ENCODE results near the gene TXNRD2.
A peak's percentile ranks its signal among the peaks of the same experiment; 100 is the strongest.
"Not testable (repeated sequence)": the region's sequence is repeated elsewhere in the genome, so short reads cannot be mapped to it uniquely, and the experiment has no call there.

The TXNRD2 gene

DNA sequence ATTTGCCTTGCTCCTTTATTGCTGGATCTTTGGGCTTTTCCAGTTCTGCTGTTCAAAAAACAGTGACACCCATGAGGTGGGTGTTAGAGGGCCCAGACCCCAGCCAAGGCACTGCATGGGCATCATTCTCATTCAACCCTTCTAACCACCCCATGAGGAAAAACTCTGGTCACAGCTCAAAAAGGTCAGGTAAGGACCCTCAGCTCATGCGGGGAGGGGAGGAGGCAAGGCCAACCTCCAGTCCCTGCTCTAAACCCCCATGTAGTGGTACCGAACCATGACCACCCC, 94.3 kb downstream of the TXNRD2 start:
- peak in 1 of 42 donors; percentile 1 for DNase-seq
- intact Hi-C loops (cut with DNase I), result no loop called here

DNA sequence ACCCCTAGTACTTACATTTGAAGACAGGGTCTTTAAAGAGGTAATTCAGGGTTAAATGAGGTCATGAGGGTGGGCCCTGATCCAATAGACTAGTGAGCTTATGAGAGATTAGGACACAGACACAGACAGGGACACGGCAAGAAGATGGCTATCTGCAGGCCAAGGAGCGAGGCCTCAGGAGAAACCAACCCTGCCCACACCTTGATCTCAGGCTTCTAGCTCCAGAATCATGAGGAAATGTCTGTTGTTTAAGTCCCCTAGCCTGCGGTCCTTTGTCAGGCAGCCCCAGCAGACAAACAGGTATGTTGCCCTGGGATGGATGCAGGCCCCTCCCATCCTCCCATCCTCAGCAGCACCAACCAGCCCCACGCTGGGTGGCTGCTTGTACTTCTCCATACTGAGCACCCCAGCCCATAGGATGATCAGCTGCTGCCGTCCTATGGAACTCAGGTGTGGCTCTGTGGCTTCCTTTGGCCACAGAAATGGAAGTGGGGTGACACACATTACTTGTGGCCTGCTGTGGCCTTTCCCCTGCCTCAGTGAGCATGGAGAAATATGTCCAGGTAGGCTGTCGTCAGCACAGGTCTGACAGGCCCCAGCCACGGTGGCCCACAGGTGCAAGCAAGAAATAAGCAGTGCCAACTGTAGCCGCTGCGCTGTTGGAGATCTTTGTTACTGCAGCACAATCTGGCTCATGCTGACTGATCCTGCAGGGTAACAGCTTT, 94.8 kb downstream of the TXNRD2 start:
- intact Hi-C loops (cut with DNase I), result no loop called here
- DNase-seq, result peak in 3 of 42 donors; percentile 2 to 25 (median 24)

- DNase-seq, result peak in 2 of 42 donors; percentile 19 to 30
- intact Hi-C loops (cut with DNase I), result no loop called here
Measured at GRCh38 chr22:19845054-19845722, 96.4 kb downstream of the TXNRD2 start.

- intact Hi-C loops (cut with DNase I), result no loop called here
Measured at GRCh38 chr22:19844377-19845053, 97.1 kb downstream of the TXNRD2 start.

GRCh38 chr22:19843857-19844376, 97.7 kb downstream of the TXNRD2 start:
- intact Hi-C loops (cut with DNase I), result no loop called here
- peak in 1 of 42 donors; percentile 24 for DNase-seq

More at GRCh38 chr22:19844377-19845053, 97.1 kb downstream of the TXNRD2 start:
- DNase-seq, result peak in 32 of 42 donors; percentile 15 to 71 (median 50)

DNA sequence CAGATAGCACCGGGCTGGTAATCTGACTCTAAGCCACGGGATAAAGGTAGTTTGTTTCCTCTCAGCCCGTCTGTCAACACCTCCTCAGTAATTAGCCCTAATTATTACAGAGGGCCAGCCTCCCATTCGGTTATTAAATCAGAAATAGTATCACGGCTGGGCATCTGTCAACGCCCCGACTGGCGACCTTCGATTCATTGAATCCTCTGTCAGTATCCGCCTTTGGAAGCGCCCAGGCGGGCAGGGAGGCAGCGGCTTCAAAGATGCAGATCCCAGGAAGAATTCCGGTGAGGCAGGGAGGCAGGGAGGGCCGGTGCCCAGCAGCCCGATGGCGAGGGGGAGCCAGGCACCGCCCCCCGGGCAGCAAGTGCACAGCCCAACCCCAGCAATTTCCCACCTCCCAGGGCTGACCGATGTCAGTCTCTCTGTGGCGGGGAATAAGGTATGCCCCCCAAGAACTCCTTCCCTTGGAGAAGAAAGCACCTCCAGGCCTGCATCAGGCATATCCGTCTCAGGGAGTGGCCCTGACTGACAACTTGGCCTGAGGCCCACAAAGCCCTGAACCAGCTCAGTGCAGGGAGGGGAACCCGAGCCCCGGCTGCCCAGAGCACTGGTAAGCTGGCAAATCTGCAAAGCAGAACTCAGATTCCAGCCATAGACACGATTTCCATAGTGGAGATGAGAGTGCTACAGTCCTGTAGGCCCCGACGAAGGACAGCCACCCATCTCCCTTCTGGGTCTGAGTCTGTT, 98.3 kb downstream of the TXNRD2 start:
- intact Hi-C loops (cut with DNase I), result no loop called here
- DNase-seq, result peak in 6 of 42 donors; percentile 5 to 39 (median 22)

DNA sequence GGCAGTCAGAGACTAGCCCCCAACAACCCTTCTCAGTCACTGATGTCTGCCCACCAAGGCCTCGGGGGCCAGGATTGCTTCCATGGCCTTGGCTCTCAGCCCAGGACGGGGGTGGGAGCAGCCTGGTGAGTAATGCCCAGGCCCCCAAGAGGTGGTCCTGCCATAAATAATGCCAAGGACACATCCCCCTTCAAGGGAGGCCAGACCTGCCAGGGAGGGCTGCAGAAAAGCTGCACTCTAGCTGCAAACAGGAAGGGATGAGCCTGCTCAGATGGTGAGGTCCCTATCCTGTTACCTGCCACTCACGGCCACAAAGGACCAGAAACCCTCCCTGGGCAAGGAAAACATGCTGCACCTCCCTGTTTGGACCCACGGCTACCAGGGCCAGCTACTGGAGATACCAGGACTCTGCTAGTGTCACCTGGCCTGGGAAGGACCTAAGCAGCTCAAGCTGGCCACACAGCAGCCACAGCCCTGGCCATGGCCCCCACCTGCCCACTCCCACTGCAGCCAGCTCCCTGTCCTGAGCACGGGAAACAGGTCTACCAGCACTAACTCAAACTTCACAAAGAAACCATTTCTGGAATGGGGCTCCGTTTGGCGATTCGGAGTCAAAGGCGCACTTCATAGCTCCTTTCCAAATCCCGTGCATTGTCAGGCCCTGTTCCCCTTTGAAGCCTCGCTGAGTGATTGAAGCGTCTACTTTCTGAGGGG, 99.1 kb downstream of the TXNRD2 start:
- intact Hi-C loops (cut with DNase I), result no loop called here

GRCh38 chr22:19841641-19842392, 99.8 kb downstream of the TXNRD2 start:
- DNase-seq, result peak in 2 of 42 donors; percentile 2 to 3

More for the DNA sequence above, 99.1 kb downstream of the TXNRD2 start:
- DNase-seq, result peak in 3 of 42 donors; percentile 0 to 29 (median 7)

DNA sequence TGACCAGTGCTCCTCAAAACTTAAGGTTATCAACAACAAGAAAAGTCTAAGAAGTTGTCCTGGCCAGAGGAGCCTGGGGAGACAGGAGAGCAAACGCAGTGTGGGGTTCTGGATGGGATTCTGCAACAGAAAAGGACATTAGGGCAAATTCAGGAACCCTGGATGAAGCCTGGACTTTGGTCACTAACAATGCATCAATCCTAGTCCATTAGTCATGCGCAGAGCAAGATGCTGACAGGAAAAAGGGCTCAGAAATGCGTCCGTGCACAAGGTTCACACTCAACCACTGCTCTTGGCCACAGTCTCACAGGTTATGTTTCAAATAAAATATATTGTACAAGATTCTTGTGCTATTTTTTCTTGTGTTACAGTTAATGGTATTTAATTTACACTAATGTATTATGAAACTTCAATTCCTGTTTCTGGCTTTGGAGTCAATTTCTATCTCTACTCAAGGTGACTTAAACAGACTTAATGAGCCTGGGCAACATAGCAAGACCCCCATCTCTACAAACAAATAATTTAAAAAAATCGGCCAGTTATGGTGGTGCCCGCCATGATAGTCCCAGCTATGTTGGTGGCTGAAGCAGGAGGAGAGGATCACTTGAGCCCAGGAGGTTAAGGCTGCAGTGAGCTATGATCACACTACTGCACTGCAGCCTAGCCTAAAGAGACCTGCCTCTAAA, 100.5 kb downstream of the TXNRD2 start:
- intact Hi-C loops (cut with DNase I), result no loop called here
- peak in 1 of 42 donors; percentile 32 for DNase-seq

More at GRCh38 chr22:19841641-19842392, 99.8 kb downstream of the TXNRD2 start:
- intact Hi-C loops (cut with DNase I), result no loop called here

DNA sequence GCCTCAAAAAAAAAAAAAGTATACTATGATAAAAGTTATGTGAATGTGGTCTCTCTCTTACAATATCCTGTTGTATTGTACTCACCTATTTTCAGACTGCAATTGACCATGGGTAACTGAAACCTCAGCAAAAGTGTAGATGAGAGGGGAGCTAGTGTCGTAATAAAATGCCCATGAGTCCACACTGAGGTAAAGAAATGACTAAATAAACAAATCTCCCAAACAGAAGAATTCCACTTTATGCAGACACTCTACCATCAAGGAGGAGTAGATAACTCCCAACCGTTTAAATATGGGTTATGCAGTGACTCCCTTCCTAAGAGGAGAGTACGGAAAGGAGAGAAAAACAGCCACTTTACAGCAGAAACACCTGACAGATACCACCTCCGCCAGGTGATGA, 101.6 kb downstream of the TXNRD2 start:
- intact Hi-C loops (cut with DNase I), result no loop called here
- DNase-seq, result no peak

DNA sequence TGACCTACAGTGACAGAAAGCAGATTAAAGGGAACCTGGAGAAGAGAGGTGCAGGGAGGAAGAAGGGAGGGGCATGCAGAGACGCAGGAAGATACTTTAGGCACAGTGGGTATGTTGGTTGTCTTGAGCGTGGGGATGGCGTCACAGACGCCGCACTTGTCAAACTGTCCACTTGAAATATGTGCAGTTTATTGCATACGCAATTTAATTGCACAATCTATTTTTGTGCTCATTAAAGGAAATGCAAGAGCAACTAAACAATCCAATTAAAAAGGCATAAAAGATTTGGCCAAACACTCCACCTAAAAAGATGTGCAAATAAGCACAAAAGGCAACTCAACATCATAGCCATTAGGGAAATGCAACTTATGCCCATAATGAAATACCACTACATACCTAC, 103.7 kb downstream of the TXNRD2 start:
- peak in 2 of 42 donors; percentile 1 to 9 for DNase-seq
- intact Hi-C loops (cut with DNase I), result no loop called here

DNA sequence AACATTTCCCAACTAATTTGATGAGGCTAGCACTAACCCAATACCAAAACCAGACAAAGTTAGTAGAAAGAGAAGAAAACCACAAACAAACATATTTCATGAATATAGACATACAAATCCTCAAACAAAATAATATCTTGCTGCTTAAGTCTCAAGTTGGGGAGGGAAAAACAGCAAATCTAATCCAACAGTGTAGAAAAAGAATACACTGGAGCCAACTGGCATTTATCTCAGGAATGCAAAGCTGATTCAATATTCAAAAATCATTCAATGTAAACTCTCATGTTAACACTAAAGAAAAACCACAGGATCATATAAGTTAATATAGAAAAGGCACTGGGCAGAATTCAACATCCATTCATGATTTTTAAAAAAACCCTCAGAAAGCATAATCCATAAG, 105.1 kb downstream of the TXNRD2 start:
- no peak for DNase-seq
- intact Hi-C loops (cut with DNase I), result no loop called here

GRCh38 chr22:19834599-19834998, 107.0 kb downstream of the TXNRD2 start:
- intact Hi-C loops (cut with DNase I), result no loop called here
- no peak for DNase-seq

GRCh38 chr22:19833327-19833726, 108.3 kb downstream of the TXNRD2 start:
- intact Hi-C loops (cut with DNase I), result not testable (repeated sequence)
- DNase-seq, result peak in 17 of 42 donors; percentile 1 to 33 (median 6)

- DNase-seq, result peak in 25 of 42 donors; percentile 3 to 41 (median 18)
- intact Hi-C loops (cut with DNase I), result no loop called here
Measured at GRCh38 chr22:19832476-19833108, 109.0 kb downstream of the TXNRD2 start.

- intact Hi-C loops (cut with DNase I), result not testable (repeated sequence)
- peak in 6 of 42 donors; percentile 1 to 4 (median 2) for DNase-seq
Measured at GRCh38 chr22:19831979-19832378, 109.6 kb downstream of the TXNRD2 start.

DNA sequence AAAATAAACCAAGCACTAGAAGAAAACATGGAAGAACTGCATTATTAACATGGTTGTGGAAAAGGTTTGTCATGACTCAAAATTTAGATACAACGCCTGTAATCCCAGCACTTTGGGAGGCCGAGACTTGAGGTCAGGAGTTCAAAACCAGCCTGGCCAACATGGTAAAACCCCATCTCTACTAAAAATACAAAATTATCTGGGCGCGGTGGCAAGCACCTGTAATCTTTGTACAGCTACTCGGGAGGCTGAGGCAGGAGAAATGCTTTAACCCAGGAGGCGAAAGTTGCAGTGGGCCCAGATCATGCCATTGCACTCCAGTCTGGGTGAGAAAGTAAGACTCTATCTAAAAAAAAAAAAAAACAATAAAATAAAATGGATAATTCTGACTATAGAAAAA, 110.6 kb downstream of the TXNRD2 start:
- intact Hi-C loops (cut with DNase I), result no loop called here
- DNase-seq, result peak in 15 of 42 donors; percentile 3 to 32 (median 8)
